Stimulated activated CD4-positive, alpha-beta T cell treated with anti-CD3 and anti-CD28 coated beads, Interleukin-15, amount 100 ng/mL, for 24 hours (primary cell): ENCODE measurements around the gene B3GALNT2.

ENCODE experiments used
- DNase-seq: peaks from one replicate; pipeline ENCODE4 v3.0.0-alpha.2; 2020

The B3GALNT2 gene

GRCh38 chr1:235408503-235408960 lies 95.7 kb downstream of the B3GALNT2 start:
- DNase-seq, result no peak

- DNase-seq, result no peak
These were observed 96.8 kb downstream of the B3GALNT2 start for GRCh38 chr1:235407419-235407818.

- no peak for DNase-seq
These were observed 100.1 kb downstream of the B3GALNT2 start for GRCh38 chr1:235404190-235404589.

GRCh38 chr1:235403593-235403992 lies 100.7 kb downstream of the B3GALNT2 start:
- no peak for DNase-seq

GRCh38 chr1:235402457-235403200 lies 101.6 kb downstream of the B3GALNT2 start:
- DNase-seq, result no peak

- DNase-seq, result no peak
These were observed 103.0 kb downstream of the B3GALNT2 start for GRCh38 chr1:235401251-235401650.
